GM13977 (cell line): ENCODE measurements around the gene ZSWIM3.
A peak's percentile ranks its signal among the peaks of the same experiment; 100 is the strongest.

ENCODE experiments used
- DNase-seq: peaks from one replicate; pipeline ENCODE4 v3.0.0; 2012; ENCODE audit warnings: low spot score
- CTCF ChIP-seq: IDR thresholded peaks from 2 replicates; pipeline ENCODE4 v1.5.1; 2012; ENCODE audit warnings: mild to moderate bottlenecking, control low read depth; ENCODE audit not compliant: insufficient read depth; ENCODE audit errors: extremely low read depth, missing control alignments
- in situ Hi-C: fragments of 300-500 bp; cut with MboI; formaldehyde crosslinking; loops from one replicate; pipeline ENCODE4 v1.12.0; 2022; ENCODE audit warnings: low sequenced_read_pairs, low pct_unique_long_range_greater_than_20kb, mixed read lengths, inconsistent platforms; ENCODE audit not compliant: unreplicated experiment

Gene ZSWIM3

DNA sequence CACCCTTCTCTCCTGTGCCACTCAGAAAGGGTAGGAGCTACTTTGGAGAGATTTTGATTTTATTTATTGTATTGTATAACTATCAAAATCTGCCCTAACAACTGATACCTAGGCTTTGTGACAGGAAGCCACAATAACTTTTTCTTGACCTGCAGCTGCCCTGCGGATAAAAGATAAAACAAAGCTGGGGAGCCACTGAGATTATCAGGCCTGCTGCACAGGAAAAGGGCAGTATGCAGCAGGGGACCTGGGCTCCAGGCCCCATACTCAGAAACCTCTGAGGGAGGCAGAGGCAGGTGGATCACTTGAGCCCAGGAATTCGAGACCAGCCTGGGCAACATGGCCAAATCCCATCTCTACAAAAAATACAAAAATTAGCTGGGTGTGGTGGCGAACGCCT, 24.8 kb upstream of the ZSWIM3 start:
- DNase-seq: no peak
- in situ Hi-C loops: no loop called here
- no peak for TF ChIP-seq CTCF

GRCh38 chr20:45833030-45833882, 24.2 kb upstream of the ZSWIM3 start, which contains the start of gene SNX21:
TSS of gene SNX21 (plus strand) at chr20:45833799. CDS start at chr20:45833920, 121 bp downstream.
- in situ Hi-C loops: no loop called here
- TF ChIP-seq CTCF: no peak
- peak; percentile 73 for DNase-seq

GRCh38 chr20:45833883-45834796, 23.3 kb upstream of the ZSWIM3 start:
- no peak for TF ChIP-seq CTCF
- in situ Hi-C loops: no loop called here
- DNase-seq: peak; percentile 86

- in situ Hi-C loops: no loop called here
- no peak for TF ChIP-seq CTCF
- no peak for DNase-seq
Measured at GRCh38 chr20:45834797-45835161, 22.6 kb upstream of the ZSWIM3 start.

DNA sequence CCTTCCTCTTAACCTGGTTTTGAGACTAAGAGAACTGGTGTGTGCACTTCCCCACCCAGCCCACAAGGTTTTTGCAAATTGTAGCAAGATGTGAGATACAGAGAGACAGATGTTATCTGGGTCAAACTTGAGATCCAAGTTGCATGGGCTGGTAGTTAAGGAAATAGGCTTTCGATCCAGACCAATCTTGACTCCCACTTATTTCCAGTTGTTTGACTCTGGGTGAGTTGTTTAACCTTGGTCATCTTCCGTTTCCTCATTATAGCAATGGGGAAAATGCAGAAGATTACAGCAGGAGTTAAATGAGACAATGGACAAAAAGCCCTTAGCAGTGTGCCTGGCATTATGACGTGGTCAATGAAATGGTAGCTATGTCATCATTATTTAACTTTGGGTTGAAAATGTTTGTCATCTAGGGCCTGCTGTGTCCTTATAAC, 22.1 kb upstream of the ZSWIM3 start:
- in situ Hi-C loops: no loop called here
- no peak for TF ChIP-seq CTCF
- no peak for DNase-seq

DNA sequence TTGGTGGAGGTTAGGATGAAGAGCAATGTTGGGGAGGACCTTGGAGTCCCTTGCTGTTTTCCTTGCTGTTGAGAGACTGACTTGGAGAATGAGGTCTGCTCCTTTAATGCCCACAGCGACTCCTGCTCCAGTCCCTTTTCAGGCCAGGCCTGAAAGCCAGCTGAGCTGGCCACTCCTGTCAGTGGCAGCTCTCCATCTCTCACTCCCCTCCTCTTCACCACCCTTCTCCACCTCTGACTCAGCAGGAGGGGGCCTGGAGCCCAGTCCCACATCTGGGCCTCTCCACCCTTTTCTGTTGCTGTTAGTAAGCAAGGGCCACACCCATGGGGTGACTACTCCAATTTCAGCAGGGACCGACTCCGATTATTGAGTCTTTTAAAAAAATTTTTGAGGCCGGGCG, 21.6 kb upstream of the ZSWIM3 start:
- in situ Hi-C loops: no loop called here
- no peak for DNase-seq
- TF ChIP-seq CTCF: no peak
